ENCODE measurements around the gene GRIFIN.

Gene GRIFIN

DNA sequence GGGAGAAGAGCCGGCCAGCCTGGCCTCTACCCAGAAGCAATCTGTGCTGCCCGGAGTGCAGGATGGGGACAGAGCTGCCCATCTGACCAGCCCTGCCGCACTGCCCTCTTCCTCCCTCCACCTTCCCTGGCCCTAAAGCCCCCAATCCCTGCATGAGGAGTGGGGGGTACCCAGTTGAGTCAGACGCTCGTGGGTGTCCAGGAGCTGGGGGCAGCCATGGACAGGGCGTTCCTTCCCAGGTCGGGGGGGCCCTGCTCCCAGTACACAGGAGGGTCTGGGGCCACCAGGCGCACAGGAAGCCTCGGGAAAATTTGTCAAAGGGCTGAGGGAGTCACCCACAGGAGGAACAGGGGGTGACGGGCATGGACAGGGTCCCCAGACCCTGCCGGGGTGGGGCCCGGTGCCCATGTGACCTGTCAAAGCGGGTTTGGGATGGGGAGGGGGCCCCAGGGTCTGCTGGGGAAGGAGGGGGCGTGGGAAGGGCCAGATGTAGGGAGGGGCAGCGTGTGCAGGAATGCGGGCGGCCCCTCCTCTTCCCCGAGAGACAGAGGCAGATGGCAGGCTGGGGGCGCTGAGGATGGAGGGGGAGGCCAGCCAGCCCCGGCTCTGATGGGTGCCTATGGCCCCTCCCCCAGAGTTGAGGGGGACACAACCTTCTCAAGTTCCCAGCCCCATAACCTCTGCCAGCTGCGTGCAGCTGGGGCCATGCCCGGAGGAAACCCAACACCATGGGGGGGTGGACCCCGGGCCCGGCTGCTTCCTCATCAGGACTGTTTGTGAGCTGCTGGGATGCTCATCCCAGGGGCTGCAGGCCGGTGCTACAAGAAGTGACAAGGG is 21.5 kb upstream of the GRIFIN start:
- no peak for DNase-seq

DNA sequence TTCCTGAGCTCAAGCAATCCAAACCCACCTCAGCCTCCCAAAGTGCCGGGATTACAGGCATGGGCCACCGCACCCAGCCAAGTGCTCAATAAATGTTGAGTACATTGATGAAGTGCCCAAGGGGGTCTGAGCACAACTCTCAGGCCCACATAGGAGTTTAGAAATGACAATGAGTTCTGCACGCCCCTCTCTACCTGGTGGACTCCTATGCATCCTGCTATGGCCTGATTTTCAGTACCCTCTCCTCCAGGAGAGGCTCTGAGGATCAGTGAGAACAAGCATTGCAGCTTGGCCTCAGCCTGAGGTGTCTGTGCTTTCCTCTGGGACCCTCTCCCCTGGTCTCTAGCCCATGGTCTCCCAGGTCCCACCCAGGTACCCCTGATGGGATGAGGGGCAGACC is 20.9 kb upstream of the GRIFIN start:
- DNase-seq, result no peak

DNA sequence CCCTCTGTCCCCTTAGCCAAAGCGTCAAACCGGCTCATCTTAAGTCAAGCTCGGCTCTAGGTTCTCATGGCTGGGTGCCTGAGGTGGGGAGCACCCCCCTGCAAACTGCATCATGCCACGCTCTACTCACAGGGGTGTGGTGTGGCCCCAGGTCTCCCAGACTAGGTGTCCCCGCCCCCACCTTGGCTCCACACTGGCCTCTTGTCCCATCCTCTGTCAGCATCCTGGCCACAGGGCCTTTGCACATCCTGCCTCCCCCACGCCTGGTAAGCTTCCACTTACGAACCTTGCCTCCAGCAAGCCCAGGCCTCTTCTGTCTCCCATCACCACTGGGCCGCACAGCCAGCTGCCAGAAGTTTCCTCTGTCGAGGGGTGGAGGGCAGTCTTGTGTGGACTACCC is 20.2 kb upstream of the GRIFIN start:
- no peak for DNase-seq

DNA sequence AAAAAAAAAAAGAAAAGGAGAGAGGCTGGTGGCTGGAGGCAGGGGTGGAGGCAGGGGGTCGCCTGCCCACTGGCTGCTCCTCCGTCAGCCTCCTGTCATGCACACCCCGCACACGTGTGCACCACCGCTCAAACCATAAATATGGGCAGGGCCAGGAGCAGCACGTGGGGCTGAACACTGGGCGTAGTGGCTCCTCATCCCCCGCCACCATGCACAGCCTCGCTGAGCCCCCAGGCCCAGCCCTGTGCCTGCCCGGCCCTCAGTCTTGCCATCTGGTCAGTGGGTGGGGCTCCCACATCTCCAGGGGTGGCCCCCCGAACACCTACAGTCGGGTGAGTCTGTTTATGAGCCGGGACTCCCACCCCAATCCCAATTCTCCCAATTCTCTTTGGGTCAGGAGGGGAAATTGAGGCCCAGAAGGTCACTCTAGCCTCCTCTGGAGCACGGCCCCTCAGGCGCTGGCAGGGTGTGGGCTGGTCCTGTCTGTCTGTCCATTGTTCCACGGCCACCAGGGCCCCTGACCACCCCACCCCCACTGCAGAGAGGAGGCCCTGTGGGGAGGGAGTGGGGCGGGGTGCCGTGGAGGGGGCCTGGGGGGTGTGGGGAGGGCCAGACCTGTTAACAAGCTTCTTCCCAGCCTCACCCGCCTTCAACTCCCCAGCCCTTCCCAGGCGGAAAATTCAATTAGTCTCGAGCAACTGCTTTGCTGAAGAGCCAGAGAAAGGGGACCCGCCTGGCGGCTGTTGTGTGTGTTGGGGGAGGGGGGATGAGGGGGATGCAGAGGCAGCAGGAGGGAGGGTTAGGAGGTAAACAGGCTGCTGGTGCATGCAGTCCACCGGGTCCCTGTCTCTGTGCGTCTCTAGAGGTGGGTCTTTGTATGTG is 19.5 kb upstream of the GRIFIN start:
- no peak for DNase-seq

DNA sequence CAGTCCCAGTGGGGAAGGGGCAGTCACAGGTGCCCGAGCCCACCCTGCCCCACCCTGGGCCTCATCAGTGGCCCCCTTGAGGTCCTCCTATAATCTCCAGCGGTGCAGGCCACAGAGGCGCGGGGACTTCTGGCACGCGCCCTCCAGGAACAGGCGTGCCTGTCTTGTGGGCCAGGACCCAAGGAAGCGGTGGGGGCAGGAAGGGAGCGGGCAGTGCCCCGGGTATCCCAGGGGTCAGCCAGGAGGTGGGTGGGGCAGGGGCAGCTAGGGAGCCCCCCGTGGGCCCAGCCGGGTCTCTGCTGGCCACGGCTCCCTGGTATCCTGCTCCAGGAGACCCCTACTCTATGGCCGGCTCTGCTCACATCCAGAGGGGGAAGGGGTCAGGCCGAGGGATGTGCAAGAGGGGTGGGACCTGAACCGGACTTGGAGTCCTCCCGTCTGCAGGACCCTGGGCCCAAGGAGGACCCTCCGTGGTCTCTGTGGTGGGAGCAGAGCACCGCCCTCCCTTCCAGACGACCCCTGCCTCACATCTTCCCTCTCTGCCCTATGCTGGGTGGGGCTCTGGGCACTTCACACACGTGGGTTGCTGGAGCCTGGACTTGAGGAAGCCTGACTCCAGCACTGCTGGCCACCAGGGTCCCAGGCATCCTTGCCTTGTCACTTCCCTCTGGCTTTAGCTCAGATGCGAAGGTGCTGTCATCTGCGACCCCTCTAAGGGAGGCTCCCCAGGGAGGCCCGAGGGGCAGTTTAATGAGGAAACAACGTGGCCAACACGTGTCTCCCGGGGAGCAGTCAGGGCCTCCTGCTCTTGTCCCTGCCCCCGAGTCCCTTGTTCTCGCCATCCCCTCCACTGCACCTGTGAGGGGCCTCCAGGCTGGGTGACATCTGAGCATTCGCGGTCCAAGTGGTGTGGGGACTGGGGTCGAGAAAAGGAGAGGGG is 18.3 kb upstream of the GRIFIN start:
- DNase-seq, result no peak

DNA sequence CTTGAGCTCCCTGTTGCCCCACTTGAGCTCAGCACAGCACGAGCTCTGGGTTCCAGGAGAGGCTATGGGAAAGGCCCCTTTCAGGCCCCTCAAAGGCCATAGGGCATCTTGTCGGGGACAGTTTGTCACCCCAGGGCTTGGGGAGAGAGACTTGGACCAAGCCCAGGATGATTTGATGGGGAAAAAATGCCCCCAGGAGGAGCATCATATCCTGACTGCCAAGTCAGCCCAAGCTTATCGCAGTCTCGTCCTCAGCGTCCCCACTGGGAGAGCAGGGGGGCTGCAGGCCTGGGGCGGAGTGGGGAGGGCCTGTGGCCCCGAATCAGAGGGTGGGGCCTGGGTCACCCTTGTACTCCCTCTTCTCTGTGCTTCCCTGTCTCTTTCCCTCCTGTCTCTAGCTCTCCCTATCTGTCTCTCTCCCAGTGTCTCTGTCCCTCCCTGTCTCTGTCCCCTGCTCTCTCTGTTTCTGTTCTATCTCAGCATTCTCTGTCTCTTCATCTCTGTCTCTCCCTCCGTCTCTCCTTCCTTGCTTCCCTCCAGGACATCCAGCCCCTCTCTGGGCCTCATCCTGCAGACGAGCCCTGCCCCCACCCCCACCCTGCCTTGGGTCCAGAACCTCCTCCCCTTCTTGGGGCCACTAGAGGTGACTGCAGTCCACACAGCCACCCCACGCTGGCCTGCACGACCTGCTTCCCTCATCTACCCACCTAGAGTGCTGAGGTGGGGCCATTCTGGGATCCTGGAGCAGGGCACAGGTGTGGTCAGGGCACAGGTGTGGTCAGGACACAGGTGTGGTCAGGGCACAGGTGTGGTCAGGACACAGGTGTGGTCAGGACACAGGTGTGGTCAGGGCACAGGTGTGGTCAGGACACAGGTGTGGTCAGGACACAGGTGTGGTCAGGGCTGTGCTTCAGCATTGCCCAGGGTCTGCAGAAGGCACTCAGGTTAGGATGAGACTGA is 17.3 kb upstream of the GRIFIN start:
- no peak for DNase-seq

DNA sequence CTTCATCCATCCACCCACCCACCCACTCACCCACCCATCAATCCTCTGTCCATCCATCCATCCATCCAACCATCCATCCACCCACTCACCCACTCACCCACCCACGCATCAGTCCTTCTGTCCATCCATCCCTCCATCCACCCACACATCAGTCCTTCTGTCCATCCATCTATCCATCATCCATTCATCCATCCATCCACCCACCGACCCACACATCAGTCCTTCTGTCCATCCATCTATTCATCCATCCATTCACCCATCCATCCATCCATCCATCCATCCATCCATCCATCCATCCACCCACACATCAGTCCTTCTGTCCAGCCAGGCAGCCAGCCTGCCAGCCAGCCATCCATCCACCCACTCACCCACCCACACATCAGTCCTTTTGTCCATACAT is 15.8 kb upstream of the GRIFIN start:
- DNase-seq, result no peak

DNA sequence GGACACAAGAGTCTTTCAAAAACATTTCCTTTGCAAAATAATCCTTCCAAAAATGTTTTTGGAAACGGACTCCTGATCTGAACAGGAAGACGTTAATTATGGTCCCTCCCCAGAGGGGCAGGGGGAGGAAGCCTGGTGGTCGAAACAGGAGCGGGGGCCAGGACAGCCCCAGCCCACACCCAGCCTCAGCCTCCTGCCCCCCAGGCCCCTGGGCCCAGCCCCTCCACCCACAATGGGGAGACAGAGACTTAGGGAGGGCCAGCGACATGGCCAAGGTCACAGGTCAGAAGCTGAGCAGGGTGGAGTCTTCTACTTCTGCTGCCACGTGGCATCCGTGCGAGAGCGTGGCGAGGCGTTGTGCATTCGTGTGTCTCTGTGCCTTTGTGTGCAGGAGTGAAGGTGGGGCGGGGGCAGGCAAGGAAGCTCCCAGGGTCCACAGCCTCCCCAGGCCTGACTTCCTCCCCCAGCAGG is 14.0 kb upstream of the GRIFIN start:
- no peak for DNase-seq

DNA sequence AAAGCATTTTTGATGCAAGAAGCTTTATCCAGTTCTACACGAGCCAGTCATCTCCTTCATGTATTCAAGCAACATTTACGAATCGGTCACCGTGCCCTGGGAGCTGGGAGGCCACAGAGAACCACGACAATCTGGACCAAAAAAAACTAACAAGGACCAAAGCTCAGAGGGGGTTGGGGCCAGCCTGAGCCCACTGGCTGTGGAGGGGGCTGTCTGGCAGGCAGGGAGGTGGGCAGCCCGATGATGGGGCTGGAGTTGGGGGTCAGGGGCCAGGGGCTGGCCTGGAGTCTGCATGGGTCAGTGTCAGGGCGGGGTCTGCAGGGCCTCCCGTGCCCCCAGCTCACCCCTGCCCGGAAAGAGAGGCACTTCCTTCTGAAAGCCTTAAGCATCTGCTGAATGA is 12.5 kb upstream of the GRIFIN start:
- DNase-seq, result no peak

DNA sequence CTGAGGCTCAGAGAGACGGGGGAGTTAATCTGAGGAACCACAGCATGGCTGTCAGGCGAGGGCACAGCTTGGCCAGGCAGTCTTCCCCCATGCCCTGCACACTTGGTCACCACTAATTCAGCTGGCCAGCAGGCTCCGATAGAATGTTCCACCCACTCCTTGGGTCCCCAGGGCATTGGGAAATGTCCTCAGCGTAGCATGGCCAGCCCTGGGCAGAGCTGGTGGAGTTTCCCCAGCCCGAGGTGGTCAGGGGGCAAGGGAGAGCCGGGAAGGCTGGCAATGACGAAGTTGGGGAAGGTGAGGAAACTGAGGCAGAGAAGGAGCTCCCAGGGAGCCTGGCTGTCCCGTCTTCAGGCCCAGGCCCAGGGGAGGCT is 12.1 kb upstream of the GRIFIN start:
- no peak for DNase-seq

DNA sequence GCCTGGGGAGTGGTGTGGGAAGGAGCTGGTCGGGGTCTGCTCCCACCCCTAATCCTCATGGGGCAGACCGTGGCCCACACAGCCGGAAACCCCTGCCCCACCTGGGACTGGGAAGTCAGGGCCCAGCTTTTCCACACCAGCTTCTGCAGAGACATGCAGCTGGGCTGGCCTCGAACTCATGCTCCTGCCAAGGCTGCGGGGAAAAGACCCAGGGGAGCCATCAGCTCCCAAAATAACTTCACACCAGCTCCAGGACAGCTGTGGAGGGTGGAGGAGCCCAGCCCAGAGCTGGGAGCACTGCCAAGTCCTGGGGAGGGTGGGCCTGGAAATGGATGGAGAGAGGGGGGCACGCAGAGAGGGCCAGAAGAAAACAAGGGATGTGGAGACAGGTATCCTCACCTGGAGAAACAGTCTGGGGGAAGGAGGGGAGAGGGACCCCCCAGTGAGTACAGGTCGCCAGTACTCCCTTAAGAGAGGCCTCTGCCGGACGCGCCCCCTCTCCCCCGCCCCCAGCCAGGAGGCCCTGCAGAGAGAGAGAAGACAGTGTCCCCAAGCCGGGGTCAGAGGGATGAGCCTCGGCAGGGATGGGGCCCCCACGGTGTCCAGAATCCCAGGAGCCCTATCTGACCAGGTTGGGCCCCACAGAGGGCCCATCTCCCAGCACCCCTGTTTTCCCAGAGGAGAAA is 11.5 kb upstream of the GRIFIN start:
- DNase-seq, result no peak

DNA sequence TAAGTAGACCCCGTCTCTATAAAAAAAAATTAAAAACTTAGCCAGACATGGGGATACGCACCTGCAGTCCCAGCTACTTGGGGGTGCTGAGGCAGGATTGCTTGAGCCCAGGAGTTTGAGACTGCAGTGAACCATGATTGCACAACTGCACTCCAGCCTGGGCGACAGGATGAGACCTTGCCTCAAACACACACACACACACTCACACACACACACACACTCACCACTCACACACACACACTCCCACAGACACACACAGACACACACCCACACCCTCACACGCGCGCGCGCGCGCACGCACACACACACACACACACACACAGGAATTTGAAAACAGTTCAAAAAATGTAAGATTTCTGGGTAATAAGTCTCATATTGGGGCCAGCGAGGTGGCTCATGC is 8.7 kb upstream of the GRIFIN start:
- no peak for DNase-seq

DNA sequence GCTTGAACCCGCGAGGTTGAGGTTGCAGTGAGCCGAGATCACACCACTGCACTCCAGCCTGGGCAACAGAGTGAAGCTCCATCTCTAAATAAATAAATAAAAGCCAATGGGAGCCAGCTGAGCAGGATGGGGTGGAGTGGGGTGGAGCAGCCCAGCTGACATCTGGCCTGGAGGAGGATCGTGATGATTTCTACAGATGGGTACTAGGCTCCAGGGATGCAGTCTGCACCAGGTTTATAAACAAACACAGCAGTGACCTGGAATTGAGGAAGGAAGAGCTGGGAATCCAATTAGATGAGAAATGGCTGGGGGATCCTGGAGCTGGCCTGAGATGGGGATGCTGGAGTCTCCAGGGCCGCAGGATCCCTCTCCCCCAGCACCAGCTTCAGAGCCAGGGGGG is 7.3 kb upstream of the GRIFIN start:
- DNase-seq, result no peak

DNA sequence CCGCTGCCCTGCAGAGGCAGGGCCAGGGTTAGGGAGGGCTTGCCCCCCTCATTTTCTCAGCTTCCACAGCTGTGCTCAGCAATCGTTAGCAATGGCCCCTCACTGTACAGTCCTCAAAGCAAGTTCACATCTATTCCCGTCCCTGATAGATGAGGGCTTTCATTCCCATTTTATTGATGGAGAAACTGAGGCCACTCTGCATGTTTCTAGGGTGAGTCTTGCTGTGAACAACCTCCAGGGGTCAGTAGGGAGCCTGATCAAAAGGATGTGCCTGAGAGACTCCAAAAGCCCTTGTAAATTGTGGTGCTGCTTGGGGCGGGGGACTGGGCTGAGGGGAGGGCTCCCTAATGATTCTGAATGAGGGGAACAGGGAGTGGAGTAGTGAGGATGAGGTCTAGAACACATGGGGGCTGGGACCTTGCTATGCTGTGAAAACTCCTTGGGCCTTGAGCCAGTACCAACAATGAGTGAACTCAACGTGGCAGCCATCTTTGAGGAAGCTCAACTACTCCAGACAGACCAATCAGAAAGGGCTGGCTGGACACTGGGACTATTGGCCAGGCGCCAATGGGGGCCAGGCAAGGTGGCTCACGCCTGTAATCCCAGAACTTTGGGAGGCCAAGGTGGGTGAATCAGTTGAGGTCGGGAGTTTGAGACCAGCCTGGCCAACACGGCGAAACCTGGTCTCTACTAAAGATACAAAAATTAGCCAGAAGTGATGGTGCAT is 6.7 kb upstream of the GRIFIN start:
- DNase-seq, result no peak

DNA sequence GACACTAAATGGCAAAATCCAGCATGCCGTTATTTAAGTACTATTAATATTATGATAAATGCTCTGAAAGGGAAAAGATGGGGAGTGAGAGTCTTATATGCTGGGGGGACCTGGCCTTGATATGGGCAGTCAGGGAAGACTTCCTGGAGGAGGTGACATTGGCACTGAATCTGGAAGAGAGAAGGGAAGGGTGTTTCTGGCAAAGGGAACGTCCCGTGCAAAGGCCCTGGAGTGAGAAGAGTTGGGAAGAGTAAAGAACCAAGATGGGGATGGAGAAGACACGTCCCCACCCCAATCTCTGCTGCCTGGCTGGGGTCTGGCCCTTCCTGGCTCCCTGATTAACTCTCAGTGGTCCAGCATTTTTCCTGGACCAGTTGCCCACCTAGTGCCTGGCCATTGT is 5.0 kb upstream of the GRIFIN start:
- DNase-seq, result no peak

DNA sequence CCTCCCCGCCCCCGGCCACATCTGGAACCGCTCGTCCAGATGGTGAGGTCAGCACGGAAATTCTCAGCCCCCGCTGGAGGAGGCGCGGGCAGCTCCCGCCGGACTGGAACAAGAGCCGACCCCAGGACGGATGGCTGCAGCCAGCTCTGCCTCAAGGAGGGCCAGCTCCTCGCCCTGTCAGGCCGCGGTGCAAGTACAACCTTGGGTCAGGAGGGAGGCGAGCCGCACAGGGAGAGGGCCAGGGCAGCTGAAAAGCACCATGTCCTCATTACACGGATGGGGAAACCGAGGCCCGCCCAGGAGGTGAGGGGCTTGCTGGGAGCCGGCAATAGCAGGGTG is 3.8 kb upstream of the GRIFIN start:
- DNase-seq, result no peak

DNA sequence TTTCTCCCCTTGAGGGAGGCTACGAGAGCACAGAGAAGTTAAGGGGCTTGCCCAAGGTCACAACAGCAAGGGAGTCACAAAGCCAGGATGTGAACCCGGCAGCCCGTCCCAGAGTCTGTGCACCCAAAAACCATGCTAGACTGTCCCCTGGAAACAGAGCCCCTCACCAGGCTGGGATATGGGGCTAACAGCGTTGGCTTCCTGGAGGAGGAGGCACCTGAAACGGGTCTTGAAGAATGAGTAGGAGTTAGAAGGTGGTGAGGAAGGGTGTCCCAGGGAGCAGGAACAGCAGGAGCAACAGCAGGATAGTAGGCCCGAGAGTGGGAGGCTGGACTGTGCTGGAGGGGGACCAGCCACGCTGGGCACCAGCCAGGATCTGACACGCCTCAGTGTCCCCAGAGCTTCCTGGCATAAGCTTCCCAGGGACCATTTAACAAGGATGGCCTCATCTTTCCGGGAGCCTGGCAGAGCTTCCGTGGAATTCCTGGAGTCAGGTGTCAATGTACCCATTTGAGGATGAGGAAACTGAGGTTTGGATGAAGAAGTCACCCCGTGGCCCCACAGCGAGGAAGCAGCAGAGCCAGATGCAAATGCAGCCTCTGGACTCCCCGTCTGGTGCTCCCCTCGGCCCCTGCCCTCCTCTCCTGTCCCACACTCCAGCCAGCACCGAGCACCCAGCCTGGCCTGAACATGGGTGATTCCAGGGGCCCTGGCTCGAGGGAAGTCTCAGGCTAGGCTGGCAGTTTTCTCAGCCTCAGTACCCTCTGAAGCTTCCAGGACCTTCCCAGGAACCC is 3.3 kb upstream of the GRIFIN start:
- DNase-seq, result no peak

DNA sequence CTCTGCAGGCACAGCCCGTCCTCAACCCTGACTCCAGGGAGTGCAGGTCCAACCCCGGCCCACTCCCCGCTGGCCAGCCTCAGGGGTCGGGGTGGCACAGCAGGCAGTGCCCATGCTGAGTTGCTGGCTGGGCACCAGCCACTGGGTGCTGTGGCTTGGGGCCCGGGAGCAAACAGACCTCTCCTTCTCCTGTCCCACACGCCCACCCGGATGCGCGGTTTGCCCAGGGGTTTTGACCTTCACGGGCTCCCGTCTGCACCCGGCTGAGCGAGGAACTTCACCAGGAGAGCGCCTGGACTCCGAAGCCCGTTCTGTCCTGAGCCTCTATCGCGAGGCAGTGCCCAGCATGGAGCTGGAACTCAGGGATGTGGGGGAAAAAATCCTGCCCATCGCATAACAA is 2.6 kb upstream of the GRIFIN start:
- no peak for DNase-seq

DNA sequence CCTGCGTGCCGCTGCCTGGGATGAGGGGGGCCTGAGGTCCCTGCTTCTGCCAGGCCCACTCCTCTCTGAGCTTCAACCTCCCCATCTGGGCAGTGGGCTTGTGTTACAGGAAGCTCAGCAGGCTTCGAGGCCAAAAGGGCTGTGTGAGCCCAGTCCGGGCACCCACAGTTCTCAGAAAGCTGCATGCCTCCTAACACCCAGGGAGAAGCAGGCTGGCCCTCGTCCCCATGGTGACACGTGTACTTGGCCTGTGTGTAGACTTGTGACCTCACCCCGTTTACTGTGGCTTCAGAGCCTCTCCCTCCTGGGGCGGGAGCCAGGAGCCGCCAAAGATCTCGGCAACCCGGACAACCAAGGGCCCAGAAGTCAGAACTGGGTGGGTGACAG is 2.2 kb upstream of the GRIFIN start:
- DNase-seq, result no peak
